GM23338 (cell line): ENCODE data around the gene TMEM219. TPM values are rescaled to one million over a fixed set of nuclear protein-coding genes. Genes with fewer than 3 reads are reported as not detected.
"Not testable (repeated sequence)": the region's sequence is repeated elsewhere in the genome, so short reads cannot be mapped to it uniquely, and the experiment has no call there.

Experiments
- ATAC-seq: fragments of 200-7000 bp; cut with Tn5 transposase; 3 replicates; pipeline ENCODE4 v1.9.1; 2020
- DNase-seq: peaks from one replicate; pipeline ENCODE4 v3.0.0-alpha.2; 2015; ENCODE audit warnings: low spot score
- H2AFZ ChIP-seq: fragments of 200-600 bp; sonication (generic); 2 replicates; pipeline ENCODE4 v1.8.0; 2016; ENCODE audit warnings: antibody characterized with exemption, mild to moderate bottlenecking, moderate library complexity
- H3F3A ChIP-seq: fragments of 200-600 bp; sonication (generic); replicated peaks from 2 replicates; pipeline ENCODE4 v1.8.0; 2017; ENCODE audit warnings: antibody characterized with exemption, mixed run types, low read depth
- H3K27ac ChIP-seq: fragments of 200-600 bp; sonication (generic); 2 replicates; pipeline ENCODE4 v1.6.1; 2016; ENCODE audit warnings: low read depth
- H3K27me3 ChIP-seq: fragments of 200-600 bp; sonication (generic); 2 replicates; pipeline ENCODE4 v1.8.0; 2016; ENCODE audit warnings: mild to moderate bottlenecking, mixed run types, moderate library complexity; ENCODE audit not compliant: insufficient read depth
- H3K36me3 ChIP-seq: fragments of 200-600 bp; sonication (generic); 2 replicates; pipeline ENCODE4 v1.8.0; 2016; ENCODE audit warnings: mild to moderate bottlenecking; ENCODE audit not compliant: insufficient read depth
- H3K4me1 ChIP-seq: fragments of 200-600 bp; sonication (generic); 2 replicates; pipeline ENCODE4 v1.8.0; 2016; ENCODE audit warnings: mild to moderate bottlenecking, moderate library complexity; ENCODE audit not compliant: insufficient read depth
- H3K4me2 ChIP-seq: fragments of 200-600 bp; sonication (generic); 2 replicates; pipeline ENCODE4 v1.7.1; 2017; ENCODE audit warnings: mixed run types
- H3K4me3 ChIP-seq: fragments of 200-600 bp; sonication (generic); 2 replicates; pipeline ENCODE4 v1.6.1; 2016; ENCODE audit warnings: mixed run types
- H3K79me2 ChIP-seq: fragments of 200-600 bp; sonication (generic); replicated peaks from 2 replicates; pipeline ENCODE4 v1.8.0; 2017; ENCODE audit warnings: mild to moderate bottlenecking; ENCODE audit not compliant: insufficient read depth
- H3K9me2 ChIP-seq: fragments of 200-600 bp; sonication (generic); 2 replicates; pipeline ENCODE4 v1.8.0; 2017; ENCODE audit not compliant: insufficient read depth
- H4K20me1 ChIP-seq: fragments of 200-600 bp; sonication (generic); replicated peaks from 2 replicates; pipeline ENCODE4 v1.8.0; 2017; ENCODE audit warnings: mild to moderate bottlenecking; ENCODE audit not compliant: insufficient read depth
- H3K27ac Mint-ChIP-seq: 2 replicates; pipeline ENCODE4 v1.8.0; 2020; ENCODE audit warnings: inconsistent platforms, mild to moderate bottlenecking, moderate library complexity, mixed read lengths
- H3K27me3 Mint-ChIP-seq: 3 replicates; pipeline ENCODE4 v1.8.0; 2022; ENCODE audit warnings: low read depth, mild to moderate bottlenecking, moderate library complexity, mixed read lengths, inconsistent platforms; ENCODE audit not compliant: insufficient read depth, poor library complexity
- H3K36me3 Mint-ChIP-seq: 3 replicates; pipeline ENCODE4 v1.8.0; 2021; ENCODE audit warnings: low read depth, mild to moderate bottlenecking, inconsistent platforms, moderate library complexity, mixed read lengths
- H3K4me1 Mint-ChIP-seq: 3 replicates; pipeline ENCODE4 v1.8.0; 2020; ENCODE audit warnings: mild to moderate bottlenecking, inconsistent platforms, mixed read lengths
- H3K4me3 Mint-ChIP-seq: 3 replicates; pipeline ENCODE4 v1.8.0; 2021; ENCODE audit warnings: moderate library complexity, mild to moderate bottlenecking, inconsistent platforms, mixed read lengths
- H3K9me3 Mint-ChIP-seq: 3 replicates; pipeline ENCODE4 v1.8.0; 2020; ENCODE audit warnings: moderate library complexity, mild to moderate bottlenecking, inconsistent platforms, mixed read lengths
- CREB1 ChIP-seq: fragments of 250-450 bp; sonication (Bioruptor Pico); IDR thresholded peaks from 2 replicates; pipeline ENCODE4 v1.5.0; 2020; ENCODE audit warnings: low read depth, mild to moderate bottlenecking, moderate library complexity
- EZH2 ChIP-seq: fragments of 200-600 bp; sonication (generic); IDR thresholded peaks from one replicate; pipeline ENCODE4 v1.8.0; 2017; ENCODE audit warnings: antibody characterized with exemption, mild to moderate bottlenecking, low read depth; ENCODE audit not compliant: unreplicated experiment
- EZH2phosphoT487 ChIP-seq: fragments of 200-600 bp; sonication (generic); IDR thresholded peaks from one replicate; pipeline ENCODE4 v1.8.1; 2018; ENCODE audit warnings: antibody characterized with exemption; ENCODE audit not compliant: unreplicated experiment
- JUNB ChIP-seq: IDR thresholded peaks from one replicate; pipeline ENCODE4 v1.6.1; 2016; ENCODE audit warnings: antibody characterized with exemption; ENCODE audit not compliant: unreplicated experiment
- NANOG ChIP-seq: IDR thresholded peaks from 2 replicates; pipeline ENCODE4 v1.6.1; 2016; ENCODE audit warnings: antibody characterized with exemption, borderline replicate concordance
- POLR2AphosphoS5 ChIP-seq: IDR thresholded peaks from 2 replicates; pipeline ENCODE4 v1.6.1; 2016; ENCODE audit warnings: antibody characterized with exemption, low read depth
- STAT1 ChIP-seq: IDR thresholded peaks from one replicate; pipeline ENCODE4 v1.6.1; 2016; ENCODE audit warnings: antibody characterized with exemption; ENCODE audit not compliant: unreplicated experiment
- ZNF114 ChIP-seq: fragments of 250-450 bp; sonication (Bioruptor Pico); IDR thresholded peaks from 2 replicates; pipeline ENCODE4 v1.5.0; 2020; ENCODE audit warnings: mild to moderate bottlenecking, moderate library complexity
- polyA plus RNA-seq: library from polyadenylated mRNA; unstranded; fragments of >200 nt; fragmentation: Nextera tagmentation; extraction: Ambion mirVana; gene quantifications from 2 replicates; pipeline ENCODE4 v1.2.1, GENCODE V29; 2016
- total RNA-seq: library from RNA; depleted of rRNA; stranded (reverse); fragments of >200 nt; shearing (Covaris generic); gene quantifications from 2 replicates; pipeline ENCODE4 v1.2.3, GENCODE V29; 2014
- TF ChIP-seq, protein P1 (sequence below), 2 experiments: fragments of 200-600 bp in 1 of 2; sonication (generic) in 1 of 2; conservative IDR thresholded peaks; 2 replicates each; pipeline versions ENCODE4 v1.5.1 to v1.6.1; 2016 to 2017; ENCODE audit warnings: antibody characterized with exemption in 2 of 2, low read depth in 2 of 2, mild to moderate bottlenecking in 2 of 2, moderate library complexity in 1 of 2
- TF ChIP-seq, protein P2 (sequence below): IDR thresholded peaks from one replicate; pipeline ENCODE4 v1.6.1; 2018; ENCODE audit warnings: antibody characterized with exemption; ENCODE audit not compliant: unreplicated experiment
- TF ChIP-seq, protein P3 (sequence below): fragments of 250-450 bp; sonication (Bioruptor Pico); IDR thresholded peaks from 2 replicates; pipeline ENCODE4 v1.5.0; 2020; ENCODE audit warnings: mild to moderate bottlenecking, moderate library complexity

The TMEM219 gene
- total and polyA plus RNA-seq, 2 experiments from 2014 or later, result 50.0 to 82.3 TPM

DNA sequence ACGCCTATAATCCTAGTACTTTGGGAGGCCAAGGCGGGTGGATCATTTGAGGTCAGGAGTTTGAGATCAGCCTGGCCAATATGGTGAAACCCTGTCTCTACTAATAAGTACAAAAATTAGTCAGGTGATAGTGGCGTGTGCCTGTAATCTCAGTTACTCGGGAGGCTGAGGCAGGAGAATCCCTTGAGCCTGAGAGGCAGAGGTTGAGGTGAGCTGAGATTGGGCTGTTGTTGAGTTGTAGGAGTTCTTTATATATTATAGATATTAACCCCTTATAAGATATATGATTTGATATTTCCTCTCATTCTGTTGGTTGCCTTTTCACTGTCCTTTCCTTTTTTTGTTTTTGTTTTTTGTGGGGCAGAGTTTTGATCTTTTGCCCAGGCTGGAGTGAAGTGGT, 2.1 kb upstream of the TMEM219 start:
- Mint-ChIP-seq H3K4me1 (peaks cover 16% of the 10 kb centered on the region), H3K27me3 (peaks cover 15% of the 10 kb centered on the region)
- H3K9me3 Mint-ChIP-seq, H3K4me3 ChIP-seq, DNase-seq, H2AFZ ChIP-seq, H3K4me2 ChIP-seq, H3K27me3 ChIP-seq, H4K20me1 ChIP-seq, H3K4me1 ChIP-seq, H3K27ac ChIP-seq, H3K27ac Mint-ChIP-seq, H3K9me2 ChIP-seq, H3F3A ChIP-seq, H3K79me2 ChIP-seq, H3K36me3 Mint-ChIP-seq, H3K36me3 ChIP-seq, ATAC-seq, H3K4me3 Mint-ChIP-seq: not testable (repeated sequence)

DNA sequence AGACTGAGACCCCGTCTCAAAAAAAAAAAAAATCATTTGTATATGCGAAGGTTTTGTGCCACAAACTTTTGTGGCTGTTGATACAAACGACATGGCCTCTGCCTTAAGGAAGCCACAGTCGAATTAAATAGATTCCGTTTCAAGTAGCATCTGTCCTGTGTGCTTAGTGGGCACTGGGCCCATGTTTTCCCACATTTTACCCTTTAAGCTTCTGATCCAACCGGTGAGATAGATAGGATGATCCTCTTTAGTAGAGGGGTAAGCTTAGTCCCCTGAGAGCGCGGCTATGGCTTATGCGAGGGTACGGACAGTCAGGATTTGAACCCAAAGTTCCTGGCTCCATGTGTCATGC, 776 bp upstream of the TMEM219 start:
- H3K4me1 ChIP-seq, result peaks cover 6% of the 10 kb centered on the region
- Mint-ChIP-seq H3K27ac (peak overlapping the region; percentile 75), H3K27me3 (peaks cover 10% of the 10 kb centered on the region), H3K4me1 (peaks cover 16% of the 10 kb centered on the region), H3K9me3 (no peaks in the 10 kb centered on the region), H3K36me3 (peaks cover 5% of the 10 kb centered on the region; the same call in 1 of the 3 replicates), H3K4me3 (peak overlapping the region; percentile 84)
- no peak for ATAC-seq
- H3K4me2 ChIP-seq, result peak overlapping the region; percentile 88
- 0 out of 2 replicates have a peak, but pooled peaks cover 6% of the 10 kb centered on the region for H3F3A ChIP-seq
- peak overlapping the region; percentile 85 for H2AFZ ChIP-seq
- H3K79me2 ChIP-seq, result no peaks in the 10 kb centered on the region
- peak overlapping the region; percentile 83 for H3K4me3 ChIP-seq
- H3K27ac ChIP-seq, result no peak overlapping the region
- no peaks in the 10 kb centered on the region for H3K27me3 ChIP-seq
- DNase-seq, result no peak
- no peaks in the 10 kb centered on the region for H3K9me2 ChIP-seq
- no peaks in the 10 kb centered on the region for H4K20me1 ChIP-seq
- no peaks in the 10 kb centered on the region for H3K36me3 ChIP-seq
- TF ChIP-seq, protein P1, sequence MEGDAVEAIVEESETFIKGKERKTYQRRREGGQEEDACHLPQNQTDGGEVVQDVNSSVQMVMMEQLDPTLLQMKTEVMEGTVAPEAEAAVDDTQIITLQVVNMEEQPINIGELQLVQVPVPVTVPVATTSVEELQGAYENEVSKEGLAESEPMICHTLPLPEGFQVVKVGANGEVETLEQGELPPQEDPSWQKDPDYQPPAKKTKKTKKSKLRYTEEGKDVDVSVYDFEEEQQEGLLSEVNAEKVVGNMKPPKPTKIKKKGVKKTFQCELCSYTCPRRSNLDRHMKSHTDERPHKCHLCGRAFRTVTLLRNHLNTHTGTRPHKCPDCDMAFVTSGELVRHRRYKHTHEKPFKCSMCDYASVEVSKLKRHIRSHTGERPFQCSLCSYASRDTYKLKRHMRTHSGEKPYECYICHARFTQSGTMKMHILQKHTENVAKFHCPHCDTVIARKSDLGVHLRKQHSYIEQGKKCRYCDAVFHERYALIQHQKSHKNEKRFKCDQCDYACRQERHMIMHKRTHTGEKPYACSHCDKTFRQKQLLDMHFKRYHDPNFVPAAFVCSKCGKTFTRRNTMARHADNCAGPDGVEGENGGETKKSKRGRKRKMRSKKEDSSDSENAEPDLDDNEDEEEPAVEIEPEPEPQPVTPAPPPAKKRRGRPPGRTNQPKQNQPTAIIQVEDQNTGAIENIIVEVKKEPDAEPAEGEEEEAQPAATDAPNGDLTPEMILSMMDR (conservative IDR thresholded peaks at IDR 0.05; ENCODE audit: low read depth in 2 of 2), result no peak
- TF ChIP-seq NANOG (no peak), STAT1 (no peak), EZH2 (no peak), ZNF114 (no peak), POLR2AphosphoS5 (no peak), JUNB (no peak), EZH2phosphoT487 (no peak), CREB1 (no peak)
- TF ChIP-seq, protein P2, sequence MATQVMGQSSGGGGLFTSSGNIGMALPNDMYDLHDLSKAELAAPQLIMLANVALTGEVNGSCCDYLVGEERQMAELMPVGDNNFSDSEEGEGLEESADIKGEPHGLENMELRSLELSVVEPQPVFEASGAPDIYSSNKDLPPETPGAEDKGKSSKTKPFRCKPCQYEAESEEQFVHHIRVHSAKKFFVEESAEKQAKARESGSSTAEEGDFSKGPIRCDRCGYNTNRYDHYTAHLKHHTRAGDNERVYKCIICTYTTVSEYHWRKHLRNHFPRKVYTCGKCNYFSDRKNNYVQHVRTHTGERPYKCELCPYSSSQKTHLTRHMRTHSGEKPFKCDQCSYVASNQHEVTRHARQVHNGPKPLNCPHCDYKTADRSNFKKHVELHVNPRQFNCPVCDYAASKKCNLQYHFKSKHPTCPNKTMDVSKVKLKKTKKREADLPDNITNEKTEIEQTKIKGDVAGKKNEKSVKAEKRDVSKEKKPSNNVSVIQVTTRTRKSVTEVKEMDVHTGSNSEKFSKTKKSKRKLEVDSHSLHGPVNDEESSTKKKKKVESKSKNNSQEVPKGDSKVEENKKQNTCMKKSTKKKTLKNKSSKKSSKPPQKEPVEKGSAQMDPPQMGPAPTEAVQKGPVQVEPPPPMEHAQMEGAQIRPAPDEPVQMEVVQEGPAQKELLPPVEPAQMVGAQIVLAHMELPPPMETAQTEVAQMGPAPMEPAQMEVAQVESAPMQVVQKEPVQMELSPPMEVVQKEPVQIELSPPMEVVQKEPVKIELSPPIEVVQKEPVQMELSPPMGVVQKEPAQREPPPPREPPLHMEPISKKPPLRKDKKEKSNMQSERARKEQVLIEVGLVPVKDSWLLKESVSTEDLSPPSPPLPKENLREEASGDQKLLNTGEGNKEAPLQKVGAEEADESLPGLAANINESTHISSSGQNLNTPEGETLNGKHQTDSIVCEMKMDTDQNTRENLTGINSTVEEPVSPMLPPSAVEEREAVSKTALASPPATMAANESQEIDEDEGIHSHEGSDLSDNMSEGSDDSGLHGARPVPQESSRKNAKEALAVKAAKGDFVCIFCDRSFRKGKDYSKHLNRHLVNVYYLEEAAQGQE, result no peak
- TF ChIP-seq, protein P3, sequence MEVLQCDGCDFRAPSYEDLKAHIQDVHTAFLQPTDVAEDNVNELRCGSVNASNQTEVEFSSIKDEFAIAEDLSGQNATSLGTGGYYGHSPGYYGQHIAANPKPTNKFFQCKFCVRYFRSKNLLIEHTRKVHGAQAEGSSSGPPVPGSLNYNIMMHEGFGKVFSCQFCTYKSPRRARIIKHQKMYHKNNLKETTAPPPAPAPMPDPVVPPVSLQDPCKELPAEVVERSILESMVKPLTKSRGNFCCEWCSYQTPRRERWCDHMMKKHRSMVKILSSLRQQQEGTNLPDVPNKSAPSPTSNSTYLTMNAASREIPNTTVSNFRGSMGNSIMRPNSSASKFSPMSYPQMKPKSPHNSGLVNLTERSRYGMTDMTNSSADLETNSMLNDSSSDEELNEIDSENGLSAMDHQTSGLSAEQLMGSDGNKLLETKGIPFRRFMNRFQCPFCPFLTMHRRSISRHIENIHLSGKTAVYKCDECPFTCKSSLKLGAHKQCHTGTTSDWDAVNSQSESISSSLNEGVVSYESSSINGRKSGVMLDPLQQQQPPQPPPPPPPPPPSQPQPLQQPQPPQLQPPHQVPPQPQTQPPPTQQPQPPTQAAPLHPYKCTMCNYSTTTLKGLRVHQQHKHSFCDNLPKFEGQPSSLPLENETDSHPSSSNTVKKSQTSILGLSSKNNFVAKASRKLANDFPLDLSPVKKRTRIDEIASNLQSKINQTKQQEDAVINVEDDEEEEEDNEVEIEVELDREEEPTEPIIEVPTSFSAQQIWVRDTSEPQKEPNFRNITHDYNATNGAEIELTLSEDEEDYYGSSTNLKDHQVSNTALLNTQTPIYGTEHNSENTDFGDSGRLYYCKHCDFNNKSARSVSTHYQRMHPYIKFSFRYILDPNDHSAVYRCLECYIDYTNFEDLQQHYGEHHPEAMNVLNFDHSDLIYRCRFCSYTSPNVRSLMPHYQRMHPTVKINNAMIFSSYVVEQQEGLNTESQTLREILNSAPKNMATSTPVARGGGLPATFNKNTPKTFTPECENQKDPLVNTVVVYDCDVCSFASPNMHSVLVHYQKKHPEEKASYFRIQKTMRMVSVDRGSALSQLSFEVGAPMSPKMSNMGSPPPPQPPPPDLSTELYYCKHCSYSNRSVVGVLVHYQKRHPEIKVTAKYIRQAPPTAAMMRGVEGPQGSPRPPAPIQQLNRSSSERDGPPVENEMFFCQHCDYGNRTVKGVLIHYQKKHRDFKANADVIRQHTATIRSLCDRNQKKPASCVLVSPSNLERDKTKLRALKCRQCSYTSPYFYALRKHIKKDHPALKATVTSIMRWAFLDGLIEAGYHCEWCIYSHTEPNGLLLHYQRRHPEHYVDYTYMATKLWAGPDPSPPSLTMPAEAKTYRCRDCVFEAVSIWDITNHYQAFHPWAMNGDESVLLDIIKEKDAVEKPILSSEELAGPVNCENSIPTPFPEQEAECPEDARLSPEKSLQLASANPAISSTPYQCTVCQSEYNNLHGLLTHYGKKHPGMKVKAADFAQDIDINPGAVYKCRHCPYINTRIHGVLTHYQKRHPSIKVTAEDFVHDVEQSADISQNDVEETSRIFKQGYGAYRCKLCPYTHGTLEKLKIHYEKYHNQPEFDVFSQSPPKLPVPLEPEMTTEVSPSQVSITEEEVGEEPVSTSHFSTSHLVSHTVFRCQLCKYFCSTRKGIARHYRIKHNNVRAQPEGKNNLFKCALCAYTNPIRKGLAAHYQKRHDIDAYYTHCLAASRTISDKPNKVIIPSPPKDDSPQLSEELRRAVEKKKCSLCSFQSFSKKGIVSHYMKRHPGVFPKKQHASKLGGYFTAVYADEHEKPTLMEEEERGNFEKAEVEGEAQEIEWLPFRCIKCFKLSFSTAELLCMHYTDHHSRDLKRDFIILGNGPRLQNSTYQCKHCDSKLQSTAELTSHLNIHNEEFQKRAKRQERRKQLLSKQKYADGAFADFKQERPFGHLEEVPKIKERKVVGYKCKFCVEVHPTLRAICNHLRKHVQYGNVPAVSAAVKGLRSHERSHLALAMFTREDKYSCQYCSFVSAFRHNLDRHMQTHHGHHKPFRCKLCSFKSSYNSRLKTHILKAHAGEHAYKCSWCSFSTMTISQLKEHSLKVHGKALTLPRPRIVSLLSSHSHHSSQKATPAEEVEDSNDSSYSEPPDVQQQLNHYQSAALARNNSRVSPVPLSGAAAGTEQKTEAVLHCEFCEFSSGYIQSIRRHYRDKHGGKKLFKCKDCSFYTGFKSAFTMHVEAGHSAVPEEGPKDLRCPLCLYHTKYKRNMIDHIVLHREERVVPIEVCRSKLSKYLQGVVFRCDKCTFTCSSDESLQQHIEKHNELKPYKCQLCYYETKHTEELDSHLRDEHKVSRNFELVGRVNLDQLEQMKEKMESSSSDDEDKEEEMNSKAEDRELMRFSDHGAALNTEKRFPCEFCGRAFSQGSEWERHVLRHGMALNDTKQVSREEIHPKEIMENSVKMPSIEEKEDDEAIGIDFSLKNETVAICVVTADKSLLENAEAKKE, result no peak
